SK-N-SH treated with all-trans-retinoic acid at 6 μM for 48 hours (cell line): ENCODE results near the gene TNS1.

Source experiments
- ATAC-seq: fragments of 200-7000 bp; cut with Tn5 transposase; 3 replicates; pipeline ENCODE4 v1.9.1; 2020; ENCODE audit warnings: mild to moderate bottlenecking, moderate library complexity
- ARNTL ChIP-seq: fragments of 450-650 bp; formaldehyde crosslinking; IDR thresholded peaks from 2 replicates; pipeline ENCODE4 v1.5.0; 2020; ENCODE audit warnings: low read depth, mild to moderate bottlenecking, moderate library complexity, borderline replicate concordance
- BACH2 ChIP-seq: fragments of 250-450 bp; sonication (Bioruptor Pico); IDR thresholded peaks from 2 replicates; pipeline ENCODE4 v1.9.0; 2021; ENCODE audit warnings: mild to moderate bottlenecking, borderline replicate concordance
- CREB5 ChIP-seq: fragments of 250-450 bp; sonication (Bioruptor Pico); IDR thresholded peaks from 2 replicates; pipeline ENCODE4 v1.5.1; 2020; ENCODE audit warnings: low read depth, mild to moderate bottlenecking, moderate library complexity
- ESRRG ChIP-seq: fragments of 250-450 bp; sonication (Bioruptor Pico); IDR thresholded peaks from 2 replicates; pipeline ENCODE4 v1.6.1; 2021; ENCODE audit warnings: mild to moderate bottlenecking
- GLIS3 ChIP-seq: fragments of 250-450 bp; sonication (Bioruptor Pico); IDR thresholded peaks from 2 replicates; pipeline ENCODE4 v1.5.0; 2020; ENCODE audit warnings: mild to moderate bottlenecking, moderate library complexity
- ISL1 ChIP-seq: fragments of 250-450 bp; sonication (Bioruptor Pico); IDR thresholded peaks from 2 replicates; pipeline ENCODE4 v2.1.2; 2022; ENCODE audit warnings: mild to moderate bottlenecking, moderate library complexity
- OSR1 ChIP-seq: fragments of 250-450 bp; sonication (Bioruptor Pico); IDR thresholded peaks from 2 replicates; pipeline ENCODE4 v1.8.0; 2022; ENCODE audit warnings: moderate library complexity, mild to moderate bottlenecking, inconsistent platforms
- PATZ1 ChIP-seq: fragments of 250-450 bp; sonication (Bioruptor Pico); IDR thresholded peaks from 2 replicates; pipeline ENCODE4 v1.8.0; 2020; ENCODE audit warnings: mild to moderate bottlenecking, moderate library complexity, borderline replicate concordance
- POU6F1 ChIP-seq: fragments of 250-450 bp; sonication (Bioruptor Pico); IDR thresholded peaks from 2 replicates; pipeline ENCODE4 v1.8.0; 2021; ENCODE audit warnings: low read depth, mild to moderate bottlenecking, moderate library complexity, borderline replicate concordance
- PPARA ChIP-seq: fragments of 250-450 bp; sonication (Bioruptor Pico); IDR thresholded peaks from 2 replicates; pipeline ENCODE4 v1.5.0; 2020; ENCODE audit warnings: mild to moderate bottlenecking, borderline replicate concordance
- RARB ChIP-seq: fragments of 250-450 bp; sonication (Bioruptor Pico); IDR thresholded peaks from 2 replicates; pipeline ENCODE4 v1.8.0; 2021; ENCODE audit warnings: mild to moderate bottlenecking, moderate library complexity
- SNAI2 ChIP-seq: fragments of 250-450 bp; sonication (Bioruptor Pico); IDR thresholded peaks from 2 replicates; pipeline ENCODE4 v1.5.0; 2020; ENCODE audit warnings: mild to moderate bottlenecking, moderate library complexity
- TCF4 ChIP-seq: fragments of 250-450 bp; sonication (Bioruptor Pico); IDR thresholded peaks from 2 replicates; pipeline ENCODE4 v1.8.0; 2021; ENCODE audit warnings: mild to moderate bottlenecking, moderate library complexity, borderline replicate concordance
- TOX ChIP-seq: fragments of 250-450 bp; sonication (Bioruptor Pico); IDR thresholded peaks from 2 replicates; pipeline ENCODE4 v1.8.0; 2021; ENCODE audit warnings: mild to moderate bottlenecking, moderate library complexity, borderline replicate concordance
- ZC3H10 ChIP-seq: fragments of 250-450 bp; sonication (Bioruptor Pico); IDR thresholded peaks from 2 replicates; pipeline ENCODE4 v1.5.1; 2021; ENCODE audit warnings: mild to moderate bottlenecking, moderate library complexity
- ZFP3 ChIP-seq: fragments of 250-450 bp; sonication (Bioruptor Pico); IDR thresholded peaks from 2 replicates; pipeline ENCODE4 v1.5.0; 2020; ENCODE audit warnings: mild to moderate bottlenecking, moderate library complexity
- ZNF565 ChIP-seq: fragments of 450-650 bp; formaldehyde crosslinking; conservative IDR thresholded peaks from 2 replicates; pipeline ENCODE4 v1.5.0; 2020; ENCODE audit warnings: low read depth, mild to moderate bottlenecking, moderate library complexity
- ZNF70 ChIP-seq: fragments of 450-650 bp; formaldehyde crosslinking; IDR thresholded peaks from 2 replicates; pipeline ENCODE4 v1.5.0; 2020; ENCODE audit warnings: mild to moderate bottlenecking, moderate library complexity
- ZNF8 ChIP-seq: fragments of 450-650 bp; formaldehyde crosslinking; IDR thresholded peaks from 2 replicates; pipeline ENCODE4 v1.5.0; 2020; ENCODE audit warnings: mild to moderate bottlenecking, moderate library complexity

The TNS1 gene

DNA sequence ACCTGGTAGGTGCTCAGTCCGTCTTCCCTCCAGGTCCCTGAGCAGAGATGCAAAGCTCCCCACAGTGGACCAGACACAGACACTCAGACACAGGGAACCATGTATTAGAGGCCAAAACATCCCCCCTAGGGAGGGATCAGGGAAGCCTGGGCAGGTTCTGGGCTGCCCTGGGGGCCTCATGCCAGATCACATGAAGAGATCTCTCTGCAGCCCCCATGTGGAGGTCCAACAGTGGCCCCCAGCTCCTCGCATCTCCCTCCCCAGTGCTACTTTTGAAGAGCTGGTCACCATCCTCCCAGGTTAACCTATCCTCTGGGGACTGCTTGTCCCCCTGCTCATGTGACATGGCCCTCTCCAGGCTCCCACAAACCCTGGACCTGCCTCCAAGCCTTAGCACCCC lies 10.5 kb upstream of the TNS1 start:
- no peak for ATAC-seq
- TF ChIP-seq OSR1 (no peak), PATZ1 (CRISPR knock-in tag) (no peak), ZNF70 (CRISPR knock-in tag) (no peak), RARB (CRISPR knock-in tag) (no peak), ZFP3 (CRISPR knock-in tag) (no peak), ISL1 (CRISPR knock-in tag) (no peak), POU6F1 (CRISPR knock-in tag) (no peak), TCF4 (no peak)

GRCh38 chr2:218012284-218012683 lies 9.5 kb upstream of the TNS1 start:
- no peak for TF ChIP-seq CREB5 (CRISPR knock-in tag)
- no peak for TF ChIP-seq OSR1
- TF ChIP-seq ESRRG (CRISPR knock-in tag), result no peak
- no peak for TF ChIP-seq PPARA (CRISPR knock-in tag)
- no peak for ATAC-seq

GRCh38 chr2:218011653-218012040 lies 8.9 kb upstream of the TNS1 start:
- no peak for ATAC-seq
- TF ChIP-seq ARNTL (no peak), SNAI2 (CRISPR knock-in tag) (no peak), CREB5 (CRISPR knock-in tag) (no peak), GLIS3 (CRISPR knock-in tag) (no peak), ISL1 (CRISPR knock-in tag) (no peak), ESRRG (CRISPR knock-in tag) (no peak), ZNF70 (CRISPR knock-in tag) (no peak), RARB (CRISPR knock-in tag) (no peak), ZFP3 (CRISPR knock-in tag) (no peak), TOX (CRISPR knock-in tag) (no peak), ZNF8 (CRISPR knock-in tag) (no peak), ZNF565 (CRISPR knock-in tag) (no peak), ZC3H10 (no peak), TCF4 (no peak), PATZ1 (CRISPR knock-in tag) (no peak), BACH2 (CRISPR knock-in tag) (no peak), POU6F1 (CRISPR knock-in tag) (no peak)
